Endodermal cell (in vitro differentiated cells): ENCODE results near the gene GFRA3. TPM values are rescaled to one million over a fixed set of nuclear protein-coding genes. Genes with fewer than 3 reads are reported as not detected.

ENCODE experiments used
- DNase-seq: peaks from one replicate; pipeline ENCODE4 v3.0.0-alpha.2; 2017
- H3K27ac ChIP-seq: 2 replicates; pipeline ENCODE4 v1.5.1; 2013; ENCODE audit warnings: mild to moderate bottlenecking, low read depth, low read length, moderate library complexity
- H3K27me3 ChIP-seq: 2 replicates; pipeline ENCODE4 v1.6.1; 2013; ENCODE audit warnings: mild to moderate bottlenecking, low read length, moderate library complexity; ENCODE audit not compliant: insufficient read depth, control insufficient read depth, poor library complexity, severe bottlenecking
- H3K36me3 ChIP-seq: 2 replicates; pipeline ENCODE4 v1.7.0; 2013; ENCODE audit warnings: mild to moderate bottlenecking, low read length, moderate library complexity; ENCODE audit not compliant: control insufficient read depth, insufficient read depth
- H3K4me1 ChIP-seq: one replicate; pipeline ENCODE4 v1.7.0; 2013; ENCODE audit warnings: low read length; ENCODE audit not compliant: control insufficient read depth, insufficient read depth
- H3K4me3 ChIP-seq: 2 replicates; pipeline ENCODE4 v1.5.1; 2013; ENCODE audit warnings: mild to moderate bottlenecking, low read length, moderate library complexity
- H3K9ac ChIP-seq: 2 replicates; pipeline ENCODE4 v1.6.1; 2013; ENCODE audit warnings: mild to moderate bottlenecking, low read length, moderate library complexity; ENCODE audit not compliant: poor library complexity, severe bottlenecking; ENCODE audit errors: extremely low read depth
- H3K9me3 ChIP-seq: 2 replicates; pipeline ENCODE4 v1.6.1; 2013; ENCODE audit warnings: mild to moderate bottlenecking, low read length, moderate library complexity; ENCODE audit not compliant: control insufficient read depth
- H3K27ac Mint-ChIP-seq: 2 replicates; pipeline ENCODE4 v1.8.0; 2020; ENCODE audit warnings: mixed read lengths
- H3K27me3 Mint-ChIP-seq: 2 replicates; pipeline ENCODE4 v1.8.0; 2021; ENCODE audit warnings: mild to moderate bottlenecking, mixed read lengths; ENCODE audit not compliant: insufficient read depth
- H3K36me3 Mint-ChIP-seq: 2 replicates; pipeline ENCODE4 v1.8.0; 2020; ENCODE audit warnings: low read depth, mixed read lengths
- H3K4me1 Mint-ChIP-seq: 2 replicates; pipeline ENCODE4 v1.8.0; 2020; ENCODE audit warnings: mixed read lengths
- H3K4me3 Mint-ChIP-seq: 2 replicates; pipeline ENCODE4 v1.8.0; 2020; ENCODE audit warnings: mild to moderate bottlenecking, moderate library complexity, mixed read lengths
- H3K9me3 Mint-ChIP-seq: 2 replicates; pipeline ENCODE4 v1.8.0; 2020; ENCODE audit warnings: mild to moderate bottlenecking, mixed read lengths
- WGBS, 2 experiments: methylation state at CpG; one replicate each; pipeline versions ENCODE4 v1.1.5 to v1.1.7; 2013; ENCODE audit warnings: missing lambda C conversion rate in 2 of 2, mixed read lengths in 1 of 2; ENCODE audit not compliant: insufficient coverage in 1 of 2, insufficient read length in 1 of 2; 5-methylcytosine and 5-hydroxymethylcytosine counted together
- total RNA-seq, 2 donors: library from RNA; stranded (reverse); fragmentation: NEBNext Ultra II Directional in 1 of 2; extraction: Animal tissue kit (Norgen Biotek cat#: 25700) in 1 of 2; gene quantifications; 2 replicates in 1 of 2; 3 replicates in 1 of 2; pipeline ENCODE4 v1.2.1, GENCODE V29; 2021
- TF ChIP-seq, protein P1 (sequence below): fragments of 200-600 bp; sonication (generic); conservative IDR thresholded peaks from 2 replicates; pipeline ENCODE4 v1.5.0; 2021; ENCODE audit warnings: antibody characterized with exemption, mild to moderate bottlenecking

The GFRA3 gene
- total RNA-seq, 2 donors from 2014 or later: 0.13 TPM; not detected in 1

DNA sequence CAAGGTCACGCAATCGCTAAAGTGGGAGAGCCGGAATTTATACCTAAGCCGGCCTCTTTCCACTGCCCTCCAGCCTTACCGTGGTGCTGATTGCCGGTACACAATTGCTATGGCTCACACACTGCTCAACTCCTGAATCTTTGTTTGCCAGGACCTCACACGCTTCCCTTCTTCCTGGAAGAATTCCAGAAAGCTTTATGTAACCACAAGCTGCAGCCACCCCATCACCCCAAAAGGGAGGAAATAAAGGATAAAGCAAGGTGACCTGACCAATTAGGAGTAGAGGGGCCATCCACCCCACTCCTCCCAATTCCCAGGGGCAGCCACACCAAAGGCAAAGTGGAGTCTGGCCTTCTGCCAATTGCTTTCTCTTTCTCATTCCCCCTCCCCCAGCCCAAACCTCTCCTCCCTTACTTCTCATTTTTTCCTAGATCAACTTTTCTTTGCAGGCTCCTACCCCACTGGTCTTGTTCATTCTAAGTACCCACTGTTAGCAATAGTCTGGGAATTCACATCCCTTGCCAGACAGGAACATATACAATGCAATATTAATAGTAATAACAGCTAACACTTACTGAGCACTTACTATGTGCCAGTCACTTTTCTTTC is 43.3 kb downstream of the GFRA3 start:
- Histone ChIP-seq H3K4me1 (no peaks in the 10 kb centered on the region), H3K9me3 (peaks cover 9% of the 10 kb centered on the region), H3K36me3 (no peaks in the 10 kb centered on the region), H3K9ac (no peak overlapping the region), H3K27me3 (peaks cover 6% of the 10 kb centered on the region), H3K4me3 (no peak overlapping the region), H3K27ac (no peak overlapping the region)
- no peak overlapping the region for H3K4me3 Mint-ChIP-seq
- peaks cover 9% of the 10 kb centered on the region for H3K9me3 Mint-ChIP-seq
- H3K27ac Mint-ChIP-seq: no peak overlapping the region
- no peak for DNase-seq
- 93 to 95% methylated on average over 7 of the region's 7 CpGs for WGBS, 2 experiments
- H3K27me3 Mint-ChIP-seq: peaks cover 14% of the 10 kb centered on the region
- TF ChIP-seq, protein P1, sequence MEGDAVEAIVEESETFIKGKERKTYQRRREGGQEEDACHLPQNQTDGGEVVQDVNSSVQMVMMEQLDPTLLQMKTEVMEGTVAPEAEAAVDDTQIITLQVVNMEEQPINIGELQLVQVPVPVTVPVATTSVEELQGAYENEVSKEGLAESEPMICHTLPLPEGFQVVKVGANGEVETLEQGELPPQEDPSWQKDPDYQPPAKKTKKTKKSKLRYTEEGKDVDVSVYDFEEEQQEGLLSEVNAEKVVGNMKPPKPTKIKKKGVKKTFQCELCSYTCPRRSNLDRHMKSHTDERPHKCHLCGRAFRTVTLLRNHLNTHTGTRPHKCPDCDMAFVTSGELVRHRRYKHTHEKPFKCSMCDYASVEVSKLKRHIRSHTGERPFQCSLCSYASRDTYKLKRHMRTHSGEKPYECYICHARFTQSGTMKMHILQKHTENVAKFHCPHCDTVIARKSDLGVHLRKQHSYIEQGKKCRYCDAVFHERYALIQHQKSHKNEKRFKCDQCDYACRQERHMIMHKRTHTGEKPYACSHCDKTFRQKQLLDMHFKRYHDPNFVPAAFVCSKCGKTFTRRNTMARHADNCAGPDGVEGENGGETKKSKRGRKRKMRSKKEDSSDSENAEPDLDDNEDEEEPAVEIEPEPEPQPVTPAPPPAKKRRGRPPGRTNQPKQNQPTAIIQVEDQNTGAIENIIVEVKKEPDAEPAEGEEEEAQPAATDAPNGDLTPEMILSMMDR: no peak
- peaks cover under 1% of the 10 kb centered on the region for H3K36me3 Mint-ChIP-seq
- H3K4me1 Mint-ChIP-seq: peaks cover 9% of the 10 kb centered on the region

DNA sequence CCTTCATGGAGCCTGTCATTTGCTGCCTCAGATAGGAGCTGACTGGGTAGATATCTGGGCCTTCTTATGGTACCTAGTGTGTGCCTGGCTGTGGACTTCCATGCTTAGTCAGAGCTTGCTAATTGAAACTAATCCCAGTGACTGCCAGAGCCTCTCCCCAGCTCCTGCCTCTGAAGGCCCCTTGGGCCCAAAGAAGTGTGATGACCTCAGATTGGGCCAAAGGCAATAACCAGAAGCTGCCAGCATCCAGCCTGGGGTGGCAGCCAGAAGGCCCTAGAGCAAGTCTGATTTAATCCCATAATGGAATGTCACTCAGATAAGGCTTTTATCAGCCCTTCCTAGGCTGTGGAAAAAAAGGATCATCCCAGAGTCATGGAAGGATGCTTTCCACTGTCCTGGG is 44.2 kb downstream of the GFRA3 start:
- Mint-ChIP-seq H3K4me1 (peaks cover 9% of the 10 kb centered on the region), H3K27me3 (peaks cover 17% of the 10 kb centered on the region), H3K4me3 (no peak overlapping the region), H3K36me3 (peaks cover 3% of the 10 kb centered on the region), H3K9me3 (peaks cover 17% of the 10 kb centered on the region), H3K27ac (peak overlapping the region; percentile 66)
- Histone ChIP-seq H3K9ac (peak overlapping the region; percentile 34), H3K4me1 (no peaks in the 10 kb centered on the region), H3K27ac (no peak overlapping the region), H3K36me3 (no peaks in the 10 kb centered on the region), H3K9me3 (peaks cover 17% of the 10 kb centered on the region), H3K4me3 (no peak overlapping the region), H3K27me3 (peaks cover 4% of the 10 kb centered on the region)
- peak; percentile 65 for DNase-seq
- TF ChIP-seq, protein P1: no peak

DNA sequence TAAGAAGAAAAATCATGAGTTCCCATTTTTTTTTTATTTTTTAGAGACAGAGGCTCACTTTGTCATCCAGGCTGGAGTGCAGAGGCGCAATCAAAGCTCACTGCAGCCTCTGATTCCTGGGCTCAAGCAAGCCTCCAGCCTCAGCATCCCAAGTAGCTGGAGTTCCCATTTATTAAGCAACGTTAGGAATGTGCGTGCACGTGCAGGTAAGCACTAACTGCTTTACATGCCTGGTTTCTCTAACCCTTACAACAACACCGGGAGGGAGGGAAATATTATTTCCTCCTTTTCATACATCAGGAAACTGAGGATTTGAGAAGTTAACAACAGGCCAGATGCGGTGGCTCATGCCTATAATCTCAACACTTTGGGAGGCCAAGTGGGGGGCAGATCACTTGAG is 45.0 kb downstream of the GFRA3 start:
- H3K27ac ChIP-seq: no peak overlapping the region
- no peak overlapping the region for H3K4me3 Mint-ChIP-seq
- TF ChIP-seq, protein P1: no peak
- WGBS, 2 experiments: 92 to 96% methylated on average over 4 to 6 of the region's 6 CpGs
- peaks cover 18% of the 10 kb centered on the region for H3K9me3 Mint-ChIP-seq
- H3K4me1 ChIP-seq: no peaks in the 10 kb centered on the region
- no peaks in the 10 kb centered on the region for H3K27me3 ChIP-seq
- H3K4me3 ChIP-seq: no peak overlapping the region
- peaks cover 17% of the 10 kb centered on the region for H3K9me3 ChIP-seq
- no peak overlapping the region for H3K27ac Mint-ChIP-seq
- DNase-seq: no peak
- peaks cover 12% of the 10 kb centered on the region for H3K27me3 Mint-ChIP-seq
- no peak overlapping the region for H3K9ac ChIP-seq
- no peaks in the 10 kb centered on the region for H3K36me3 ChIP-seq
- peaks cover 3% of the 10 kb centered on the region for H3K36me3 Mint-ChIP-seq
- H3K4me1 Mint-ChIP-seq: peaks cover 9% of the 10 kb centered on the region
